Tibial nerve (tissue), 4 donors: ENCODE results near the gene RELL2.

ENCODE experiments used
- EP300 ChIP-seq, 2 donors: sonication (generic); formaldehyde crosslinking; IDR thresholded peaks; one replicate each; pipeline ENCODE4 v1.6.1; 2017; ENCODE audit warnings: antibody characterized with exemption in 2 of 2, mild to moderate bottlenecking in 1 of 2
- POLR2A ChIP-seq, 2 donors: fragments of 450-650 bp; IDR thresholded peaks; one replicate each; pipeline ENCODE4 v1.6.1; 2017; ENCODE audit warnings: antibody characterized with exemption in 2 of 2, mild to moderate bottlenecking in 2 of 2, moderate library complexity in 2 of 2
- TF ChIP-seq, protein P1 (sequence below), 5 experiments: fragments of 200-600 bp in 3 of 5; fragments of 450-650 bp in 2 of 5; sonication (generic) in 3 of 5; IDR thresholded peaks; one replicate each; pipeline ENCODE4 v1.5.1; 2016 to 2019; ENCODE audit warnings: antibody characterized with exemption in 5 of 5, mild to moderate bottlenecking in 3 of 5, moderate library complexity in 2 of 5

DNA sequence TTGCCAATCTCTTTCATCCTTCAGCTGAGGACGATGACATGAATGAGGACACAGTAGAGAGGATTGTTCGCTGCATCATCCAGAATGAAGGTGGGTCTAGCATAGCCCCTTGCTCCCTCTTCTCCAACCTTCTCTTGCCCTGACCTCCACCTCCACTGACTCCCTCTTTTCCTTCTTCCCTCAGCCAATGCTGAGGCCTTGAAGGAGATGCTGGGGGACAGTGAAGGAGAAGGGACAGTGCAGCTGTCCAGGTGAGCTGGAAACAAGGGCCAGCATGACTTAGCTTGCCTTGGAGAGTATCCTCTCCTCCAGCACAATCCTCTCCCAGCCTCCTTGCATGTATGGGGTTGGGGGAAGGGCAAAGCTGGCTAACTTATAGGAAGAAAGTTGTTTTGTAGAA, 2.0 kb downstream of the RELL2 start:
- TF ChIP-seq, protein P1, sequence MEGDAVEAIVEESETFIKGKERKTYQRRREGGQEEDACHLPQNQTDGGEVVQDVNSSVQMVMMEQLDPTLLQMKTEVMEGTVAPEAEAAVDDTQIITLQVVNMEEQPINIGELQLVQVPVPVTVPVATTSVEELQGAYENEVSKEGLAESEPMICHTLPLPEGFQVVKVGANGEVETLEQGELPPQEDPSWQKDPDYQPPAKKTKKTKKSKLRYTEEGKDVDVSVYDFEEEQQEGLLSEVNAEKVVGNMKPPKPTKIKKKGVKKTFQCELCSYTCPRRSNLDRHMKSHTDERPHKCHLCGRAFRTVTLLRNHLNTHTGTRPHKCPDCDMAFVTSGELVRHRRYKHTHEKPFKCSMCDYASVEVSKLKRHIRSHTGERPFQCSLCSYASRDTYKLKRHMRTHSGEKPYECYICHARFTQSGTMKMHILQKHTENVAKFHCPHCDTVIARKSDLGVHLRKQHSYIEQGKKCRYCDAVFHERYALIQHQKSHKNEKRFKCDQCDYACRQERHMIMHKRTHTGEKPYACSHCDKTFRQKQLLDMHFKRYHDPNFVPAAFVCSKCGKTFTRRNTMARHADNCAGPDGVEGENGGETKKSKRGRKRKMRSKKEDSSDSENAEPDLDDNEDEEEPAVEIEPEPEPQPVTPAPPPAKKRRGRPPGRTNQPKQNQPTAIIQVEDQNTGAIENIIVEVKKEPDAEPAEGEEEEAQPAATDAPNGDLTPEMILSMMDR (IDR thresholded peaks at IDR 0.05): no peak
- TF ChIP-seq POLR2A (IDR thresholded peaks at IDR 0.05) (no peak), EP300 (IDR thresholded peaks at IDR 0.05) (no peak)
